Peyer's patch (tissue), 4 donors: Measurements from ENCODE around the gene FOXF1. TPM values are rescaled to one million over a fixed set of nuclear protein-coding genes. Genes with fewer than 3 reads are reported as not detected.
A peak's percentile ranks its signal among the peaks of the same experiment; 100 is the strongest.

Experiments
- DNase-seq, 3 donors: peaks; one replicate each; pipeline ENCODE4 v3.0.0-alpha.2; 2017 to 2019
- H3K27ac ChIP-seq, 4 donors: fragments of 200-600 bp; sonication (generic); one replicate each; pipeline ENCODE4 v1.5.1; 2016 to 2019
- H3K27me3 ChIP-seq, 2 donors: fragments of 200-600 bp; sonication (generic); one replicate each; pipeline ENCODE4 v1.5.1; 2019
- H3K36me3 ChIP-seq, 3 donors: fragments of 200-600 bp; sonication (generic); one replicate each; pipeline ENCODE4 v1.5.1; 2016 to 2019
- H3K4me1 ChIP-seq, 4 donors: fragments of 200-600 bp; sonication (generic); one replicate each; pipeline ENCODE4 v1.5.1; 2016 to 2019
- H3K4me3 ChIP-seq, 4 donors: fragments of 200-600 bp; sonication (generic); 1 replicate in 3 of 4; 2 replicates in 1 of 4; pipeline ENCODE4 v1.5.1; 2016 to 2019; ENCODE audit warnings: mild to moderate bottlenecking in 1 of 4
- H3K9me3 ChIP-seq, 4 donors: fragments of 200-600 bp; sonication (generic); one replicate each; pipeline ENCODE4 v1.5.1; 2016 to 2019; ENCODE audit warnings: mild to moderate bottlenecking in 1 of 4
- POLR2A ChIP-seq, 2 donors: fragments of 450-650 bp; IDR thresholded peaks; one replicate each; pipeline ENCODE4 v1.5.1; 2017; ENCODE audit warnings: antibody characterized with exemption in 2 of 2, mild to moderate bottlenecking in 2 of 2, moderate library complexity in 2 of 2
- total RNA-seq, 4 donors: library from RNA; depleted of rRNA; stranded (reverse); fragments of >200 nt; gene quantifications; one replicate each; pipeline ENCODE4 v1.1.0, GENCODE V29; 2016
- TF ChIP-seq, protein P1 (sequence below), 6 experiments: fragments of 450-650 bp in 4 of 6; fragments of 200-600 bp in 2 of 6; sonication (generic) in 1 of 6; IDR thresholded peaks; one replicate each; pipeline ENCODE4 v1.5.1; 2017 to 2019; ENCODE audit warnings: antibody characterized with exemption in 6 of 6, mild to moderate bottlenecking in 3 of 6, moderate library complexity in 1 of 6

FOXF1 gene
- total RNA-seq, 4 donors from 2014 or later: 4.4 to 36.3 (median 9.0) TPM

DNA sequence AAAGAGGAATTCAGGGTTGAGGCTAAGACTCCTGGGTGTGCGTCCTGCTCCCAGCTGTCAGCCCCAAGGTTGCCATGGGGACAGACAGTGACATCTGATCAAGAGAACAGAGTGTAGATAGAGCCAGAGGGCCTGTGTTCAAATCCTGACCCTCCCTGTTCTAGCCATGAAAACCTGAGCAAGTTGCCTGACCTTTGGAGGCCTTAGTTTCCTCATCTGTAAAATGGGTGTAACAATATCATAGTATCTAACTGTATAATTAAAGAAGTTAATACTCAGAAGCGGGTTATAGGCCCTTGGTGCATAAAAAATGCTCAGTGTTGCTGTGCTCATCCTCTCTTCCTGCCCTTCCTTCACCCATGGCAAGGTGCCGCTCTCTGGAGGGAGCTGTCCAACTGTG is 28.7 kb upstream of the FOXF1 start:
- DNase-seq: no peak
- Histone ChIP-seq H3K4me1 (no peaks in the 10 kb centered on the region), H3K27me3 (no peaks in the 10 kb centered on the region), H3K9me3 (peaks cover 0 to 14% (median 3%) of the 10 kb centered on the region in 4 donors), H3K36me3 (no peaks in the 10 kb centered on the region), H3K27ac (no peak overlapping the region), H3K4me3 (no peak overlapping the region)
- TF ChIP-seq, protein P1, sequence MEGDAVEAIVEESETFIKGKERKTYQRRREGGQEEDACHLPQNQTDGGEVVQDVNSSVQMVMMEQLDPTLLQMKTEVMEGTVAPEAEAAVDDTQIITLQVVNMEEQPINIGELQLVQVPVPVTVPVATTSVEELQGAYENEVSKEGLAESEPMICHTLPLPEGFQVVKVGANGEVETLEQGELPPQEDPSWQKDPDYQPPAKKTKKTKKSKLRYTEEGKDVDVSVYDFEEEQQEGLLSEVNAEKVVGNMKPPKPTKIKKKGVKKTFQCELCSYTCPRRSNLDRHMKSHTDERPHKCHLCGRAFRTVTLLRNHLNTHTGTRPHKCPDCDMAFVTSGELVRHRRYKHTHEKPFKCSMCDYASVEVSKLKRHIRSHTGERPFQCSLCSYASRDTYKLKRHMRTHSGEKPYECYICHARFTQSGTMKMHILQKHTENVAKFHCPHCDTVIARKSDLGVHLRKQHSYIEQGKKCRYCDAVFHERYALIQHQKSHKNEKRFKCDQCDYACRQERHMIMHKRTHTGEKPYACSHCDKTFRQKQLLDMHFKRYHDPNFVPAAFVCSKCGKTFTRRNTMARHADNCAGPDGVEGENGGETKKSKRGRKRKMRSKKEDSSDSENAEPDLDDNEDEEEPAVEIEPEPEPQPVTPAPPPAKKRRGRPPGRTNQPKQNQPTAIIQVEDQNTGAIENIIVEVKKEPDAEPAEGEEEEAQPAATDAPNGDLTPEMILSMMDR (IDR thresholded peaks at IDR 0.05): no peak
- no peak for TF ChIP-seq POLR2A (IDR thresholded peaks at IDR 0.05)

DNA sequence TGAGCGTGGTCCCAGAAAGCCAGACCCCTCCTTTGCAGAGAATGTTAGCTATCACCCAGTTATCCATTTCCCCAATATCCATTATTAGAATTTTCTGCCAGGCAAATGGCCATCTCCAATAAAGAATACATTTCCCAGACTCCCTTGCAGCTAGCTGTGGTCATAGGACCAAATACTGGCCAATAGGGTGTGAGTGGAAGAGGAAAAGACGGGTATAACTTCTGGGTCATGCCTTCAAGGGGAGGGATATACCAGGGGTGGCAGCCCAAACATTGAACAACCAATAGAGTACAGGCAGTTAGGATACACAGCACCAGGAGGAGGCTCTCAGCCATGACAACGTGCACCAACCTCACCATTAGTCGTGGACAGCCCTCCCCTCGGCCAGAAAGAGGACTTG is 26.1 kb upstream of the FOXF1 start:
- Histone ChIP-seq H3K4me3 (no peak overlapping the region), H3K9me3 (peaks cover 0 to 14% (median 3%) of the 10 kb centered on the region in 4 donors), H3K27me3 (no peaks in the 10 kb centered on the region), H3K27ac (no peak overlapping the region), H3K36me3 (no peaks in the 10 kb centered on the region), H3K4me1 (no peaks in the 10 kb centered on the region)
- no peak for DNase-seq
- TF ChIP-seq, protein P1 (IDR thresholded peaks at IDR 0.05): no peak
- no peak for TF ChIP-seq POLR2A (IDR thresholded peaks at IDR 0.05)

DNA sequence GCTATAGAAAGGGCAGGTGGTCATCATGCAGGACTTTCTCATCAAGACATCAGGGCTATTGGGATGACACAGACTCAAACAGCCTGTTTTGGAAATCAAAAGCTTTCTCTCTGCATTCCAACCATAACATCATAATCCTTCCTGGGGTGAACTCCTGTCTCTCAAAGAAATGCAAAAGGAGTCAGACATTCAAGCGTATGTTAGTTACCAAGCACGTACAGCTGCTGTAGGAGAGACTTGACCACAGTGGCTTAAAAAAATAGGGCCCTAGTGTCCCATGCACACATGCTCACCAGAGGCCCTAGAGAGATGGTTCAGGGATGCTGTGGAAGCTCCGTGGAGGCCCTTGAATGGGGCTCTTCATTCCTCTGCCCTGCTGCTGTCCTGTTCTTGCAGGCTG is 24.6 kb upstream of the FOXF1 start:
- no peaks in the 10 kb centered on the region for H3K4me1 ChIP-seq
- TF ChIP-seq POLR2A (IDR thresholded peaks at IDR 0.05): no peak
- TF ChIP-seq, protein P1 (IDR thresholded peaks at IDR 0.05): no peak
- peaks cover 0 to 14% (median 3%) of the 10 kb centered on the region in 4 donors for H3K9me3 ChIP-seq
- no peak for DNase-seq
- no peak overlapping the region for H3K4me3 ChIP-seq
- no peak overlapping the region for H3K27ac ChIP-seq
- no peaks in the 10 kb centered on the region for H3K27me3 ChIP-seq
- H3K36me3 ChIP-seq: no peaks in the 10 kb centered on the region

DNA sequence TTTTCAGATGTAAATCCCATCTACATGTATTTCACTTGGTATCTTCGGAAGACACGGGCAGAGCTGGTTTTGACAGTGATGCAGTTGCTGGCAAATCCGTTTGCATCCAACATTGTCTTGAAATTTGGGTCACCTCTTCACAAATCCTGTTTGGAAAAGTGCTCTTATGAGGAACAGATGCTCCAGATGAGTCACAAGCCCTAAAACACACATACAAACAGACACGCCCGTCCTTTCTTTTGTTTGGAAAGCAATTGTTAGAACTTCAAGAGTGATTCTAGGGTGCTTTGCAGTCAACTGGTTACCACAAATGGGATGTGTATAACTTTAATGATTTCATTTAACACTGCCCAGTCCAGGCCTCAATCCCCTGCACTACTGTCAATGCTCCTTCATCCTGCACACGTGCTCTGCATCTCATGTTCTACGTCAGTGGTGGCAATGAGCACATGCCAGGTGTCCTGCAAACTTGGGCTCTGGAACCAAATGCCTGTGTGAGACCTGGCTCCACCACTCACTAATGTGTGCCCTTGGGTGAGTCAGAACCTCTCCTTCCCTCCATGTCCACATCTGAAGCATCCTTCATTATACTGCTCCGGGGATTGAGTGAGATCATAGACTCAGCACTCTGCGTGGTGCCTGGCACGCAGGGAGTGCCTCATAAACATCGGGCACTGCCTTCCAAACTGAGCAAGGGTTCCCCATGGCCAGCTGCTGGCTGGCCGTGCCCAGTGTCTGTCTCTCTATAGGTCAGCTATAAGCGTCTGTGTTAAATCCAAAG is 19.3 kb upstream of the FOXF1 start:
- Histone ChIP-seq H3K27me3 (no peaks in the 10 kb centered on the region), H3K36me3 (no peaks in the 10 kb centered on the region), H3K27ac (peak overlapping the region in 2 of 4 donors; percentile 21 to 99), H3K4me1 (peaks cover 0 to 8% (median 0%) of the 10 kb centered on the region in 4 donors), H3K4me3 (no peak overlapping the region), H3K9me3 (no peaks in the 10 kb centered on the region)
- TF ChIP-seq, protein P1 (IDR thresholded peaks at IDR 0.05): no peak
- TF ChIP-seq POLR2A (IDR thresholded peaks at IDR 0.05): no peak
- no peak for DNase-seq

DNA sequence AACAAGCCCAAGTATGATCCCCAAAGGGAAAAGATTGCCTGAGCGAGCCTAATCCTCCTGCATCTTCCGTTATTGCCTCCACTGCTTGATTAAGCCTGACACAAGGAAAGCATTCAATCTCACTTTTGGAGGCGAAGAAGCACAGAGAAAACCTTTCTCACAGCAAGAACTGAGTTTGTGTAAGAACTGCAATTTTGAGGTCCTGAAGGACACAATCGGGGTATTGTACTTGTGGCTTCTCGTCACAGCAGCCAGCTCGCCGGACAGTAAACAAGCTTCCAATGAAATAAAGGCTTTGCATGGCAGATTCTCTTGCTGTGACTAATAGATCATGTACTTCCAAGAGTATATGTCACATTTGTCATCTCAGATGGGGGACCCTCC is 18.7 kb upstream of the FOXF1 start:
- Histone ChIP-seq H3K27me3 (no peaks in the 10 kb centered on the region), H3K36me3 (no peaks in the 10 kb centered on the region), H3K9me3 (no peaks in the 10 kb centered on the region), H3K27ac (peak overlapping the region in 2 of 4 donors; percentile 21 to 99), H3K4me3 (no peak overlapping the region), H3K4me1 (peaks cover 0 to 8% (median 0%) of the 10 kb centered on the region in 4 donors)
- TF ChIP-seq, protein P1 (IDR thresholded peaks at IDR 0.05): no peak
- TF ChIP-seq POLR2A (IDR thresholded peaks at IDR 0.05): no peak
- DNase-seq: no peak
